ENCODE results near the gene GPRIN2.

GPRIN2 gene

DNA sequence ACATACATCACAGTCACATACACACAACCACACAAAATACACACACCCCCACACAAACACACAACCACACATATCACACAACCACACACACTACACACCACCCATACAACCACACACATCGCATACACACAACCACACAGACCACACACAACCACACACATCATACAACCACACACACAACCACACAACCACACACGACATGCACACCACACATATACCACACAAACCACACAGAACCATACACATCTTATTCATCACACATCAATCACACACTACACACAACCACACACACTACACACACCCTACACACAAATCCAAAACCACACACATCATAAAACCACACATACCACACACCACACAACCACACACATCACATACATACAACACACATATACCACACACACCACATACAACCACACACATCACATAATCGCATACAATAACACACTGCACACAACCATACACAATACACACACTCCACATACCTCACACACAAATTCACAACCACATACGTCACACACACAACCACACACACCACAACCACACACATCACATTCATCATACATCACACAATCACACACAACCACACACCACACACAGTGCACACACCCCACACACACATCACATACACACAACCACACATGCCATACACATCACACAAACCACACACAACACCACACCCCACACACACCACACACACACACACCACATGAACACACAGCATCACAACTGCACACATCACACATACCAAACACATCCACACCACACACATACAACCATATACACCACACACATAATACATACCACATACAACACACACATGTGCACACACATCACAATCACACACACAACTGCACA is 30.4 kb downstream of the GPRIN2 start:
- Histone ChIP-seq H3K4me3 (ENCODE audit: insufficient read depth, low read depth, low read length) (no peak overlapping the region), H3K27ac (ENCODE audit: insufficient read depth, low read depth, low read length, poor library complexity, severe bottlenecking) (no peak overlapping the region), H3K9me3 (ENCODE audit: control insufficient read depth, low read length) (no peaks in the 10 kb centered on the region), H3K4me1 (ENCODE audit: control insufficient read depth, insufficient read depth, low read length) (no peaks in the 10 kb centered on the region), H3K36me3 (ENCODE audit: control insufficient read depth, insufficient read depth, low read length) (no peaks in the 10 kb centered on the region), H3K27me3 (ENCODE audit: control insufficient read depth, insufficient read depth, low read length, poor library complexity, severe bottlenecking) (no peaks in the 10 kb centered on the region)
- WGBS, 2 experiments = 87 to 89% methylated on average over 4 of the region's 4 CpGs

DNA sequence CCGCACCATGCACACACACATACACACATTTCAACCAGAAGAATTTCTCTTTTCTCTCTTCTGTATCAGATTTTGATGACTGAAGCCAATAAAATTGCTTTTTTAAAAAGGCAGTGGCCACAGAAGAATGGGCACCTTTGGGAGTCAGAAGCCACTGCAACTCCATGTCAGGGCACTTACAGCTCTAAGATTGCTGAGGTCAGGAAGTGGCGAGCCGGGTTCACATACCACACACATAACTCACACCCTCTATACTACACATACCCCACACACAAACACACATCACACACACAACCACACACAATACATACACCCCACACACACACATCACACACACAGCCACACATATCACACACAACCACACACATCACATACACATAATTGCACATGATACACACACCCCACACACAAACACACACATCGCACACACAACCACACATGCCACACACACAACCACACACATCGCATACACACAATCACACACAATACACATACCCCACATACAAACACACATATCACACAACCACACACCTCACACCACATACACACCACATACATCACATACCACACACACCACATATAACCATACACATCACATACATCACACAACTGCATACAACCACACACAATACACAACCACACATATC is 31.2 kb downstream of the GPRIN2 start:
- 86 to 91% methylated on average over 5 of the region's 5 CpGs for WGBS, 2 experiments
- Histone ChIP-seq H3K4me3 (ENCODE audit: insufficient read depth, low read depth, low read length) (no peak overlapping the region), H3K4me1 (ENCODE audit: control insufficient read depth, insufficient read depth, low read length) (no peaks in the 10 kb centered on the region), H3K9me3 (ENCODE audit: control insufficient read depth, low read length) (no peaks in the 10 kb centered on the region), H3K36me3 (ENCODE audit: control insufficient read depth, insufficient read depth, low read length) (no peaks in the 10 kb centered on the region), H3K27me3 (ENCODE audit: control insufficient read depth, insufficient read depth, low read length, poor library complexity, severe bottlenecking) (no peaks in the 10 kb centered on the region), H3K27ac (ENCODE audit: insufficient read depth, low read depth, low read length, poor library complexity, severe bottlenecking) (no peak overlapping the region)

DNA sequence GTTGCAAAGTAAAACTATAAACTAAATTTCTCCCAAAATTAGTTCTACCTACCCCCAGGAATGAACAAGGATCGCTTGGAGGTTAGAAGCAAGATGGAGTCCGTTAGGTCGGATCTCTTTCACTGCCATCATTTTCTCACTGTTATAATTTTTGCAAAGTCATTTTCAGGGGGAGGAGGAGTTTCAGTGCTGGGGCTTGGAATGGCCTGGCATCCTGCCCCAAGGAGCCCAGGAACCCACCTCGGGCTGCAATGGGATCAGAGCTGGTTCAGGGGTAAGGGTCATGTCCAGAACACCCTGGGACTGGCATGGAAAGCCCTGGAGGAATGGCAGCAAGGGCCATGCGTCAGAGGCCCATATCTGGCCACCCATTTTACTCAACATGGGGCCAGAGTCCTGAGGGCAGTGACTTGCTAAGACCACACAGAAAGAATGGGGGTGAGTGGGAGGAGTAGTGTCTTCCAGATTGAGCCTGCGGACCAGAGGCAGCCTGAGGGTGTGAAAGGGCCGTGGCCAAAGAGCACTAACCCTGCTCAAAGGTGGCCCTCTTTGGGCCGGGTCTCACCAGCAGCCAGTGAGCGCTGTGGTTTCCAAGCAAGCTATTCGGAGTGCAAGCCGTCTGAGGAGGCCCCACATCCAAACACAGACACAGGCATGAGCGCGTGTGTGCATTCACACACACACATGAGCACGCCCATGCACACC is 31.8 kb downstream of the GPRIN2 start:
- Histone ChIP-seq H3K27me3 (ENCODE audit: control insufficient read depth, insufficient read depth, low read length, poor library complexity, severe bottlenecking) (no peaks in the 10 kb centered on the region), H3K4me3 (ENCODE audit: insufficient read depth, low read depth, low read length) (no peak overlapping the region), H3K36me3 (ENCODE audit: control insufficient read depth, insufficient read depth, low read length) (no peaks in the 10 kb centered on the region), H3K4me1 (ENCODE audit: control insufficient read depth, insufficient read depth, low read length) (no peaks in the 10 kb centered on the region), H3K9me3 (ENCODE audit: control insufficient read depth, low read length) (no peaks in the 10 kb centered on the region), H3K27ac (ENCODE audit: insufficient read depth, low read depth, low read length, poor library complexity, severe bottlenecking) (no peak overlapping the region)
- 89 to 90% methylated on average over 14 of the region's 14 CpGs for WGBS, 2 experiments

DNA sequence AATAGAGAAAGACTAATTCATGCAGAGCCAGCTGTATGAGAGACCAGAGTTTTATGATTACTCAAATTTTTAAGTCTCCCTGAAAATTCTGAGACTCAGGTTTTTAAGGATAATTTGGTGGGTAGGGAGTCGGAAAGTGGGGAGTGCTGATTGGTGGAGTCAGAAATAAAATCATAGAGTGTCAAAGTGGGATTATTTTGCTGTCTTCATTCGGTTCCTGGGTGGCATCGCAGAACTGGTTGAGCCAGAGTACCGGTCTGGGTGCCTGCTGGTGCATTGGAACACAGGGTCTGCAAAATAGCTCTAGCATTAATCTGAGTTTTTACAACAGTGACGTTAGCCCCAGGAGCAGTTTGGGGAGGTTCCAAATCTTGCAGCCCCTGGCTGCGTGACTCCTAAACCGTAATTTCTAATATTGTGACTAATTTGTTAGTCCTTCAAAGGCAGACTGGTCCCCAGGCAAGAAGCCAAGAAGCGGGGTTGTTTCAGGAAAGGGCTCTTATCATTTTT is 32.4 kb downstream of the GPRIN2 start:
- Histone ChIP-seq H3K9me3 (ENCODE audit: control insufficient read depth, low read length) (no peaks in the 10 kb centered on the region), H3K27me3 (ENCODE audit: control insufficient read depth, insufficient read depth, low read length, poor library complexity, severe bottlenecking) (no peaks in the 10 kb centered on the region), H3K36me3 (ENCODE audit: control insufficient read depth, insufficient read depth, low read length) (no peaks in the 10 kb centered on the region), H3K4me3 (ENCODE audit: insufficient read depth, low read depth, low read length) (no peak overlapping the region), H3K4me1 (ENCODE audit: control insufficient read depth, insufficient read depth, low read length) (no peaks in the 10 kb centered on the region), H3K27ac (ENCODE audit: insufficient read depth, low read depth, low read length, poor library complexity, severe bottlenecking) (no peak overlapping the region)
- WGBS, 2 experiments = 92 to 93% methylated on average over 8 of the region's 8 CpGs

DNA sequence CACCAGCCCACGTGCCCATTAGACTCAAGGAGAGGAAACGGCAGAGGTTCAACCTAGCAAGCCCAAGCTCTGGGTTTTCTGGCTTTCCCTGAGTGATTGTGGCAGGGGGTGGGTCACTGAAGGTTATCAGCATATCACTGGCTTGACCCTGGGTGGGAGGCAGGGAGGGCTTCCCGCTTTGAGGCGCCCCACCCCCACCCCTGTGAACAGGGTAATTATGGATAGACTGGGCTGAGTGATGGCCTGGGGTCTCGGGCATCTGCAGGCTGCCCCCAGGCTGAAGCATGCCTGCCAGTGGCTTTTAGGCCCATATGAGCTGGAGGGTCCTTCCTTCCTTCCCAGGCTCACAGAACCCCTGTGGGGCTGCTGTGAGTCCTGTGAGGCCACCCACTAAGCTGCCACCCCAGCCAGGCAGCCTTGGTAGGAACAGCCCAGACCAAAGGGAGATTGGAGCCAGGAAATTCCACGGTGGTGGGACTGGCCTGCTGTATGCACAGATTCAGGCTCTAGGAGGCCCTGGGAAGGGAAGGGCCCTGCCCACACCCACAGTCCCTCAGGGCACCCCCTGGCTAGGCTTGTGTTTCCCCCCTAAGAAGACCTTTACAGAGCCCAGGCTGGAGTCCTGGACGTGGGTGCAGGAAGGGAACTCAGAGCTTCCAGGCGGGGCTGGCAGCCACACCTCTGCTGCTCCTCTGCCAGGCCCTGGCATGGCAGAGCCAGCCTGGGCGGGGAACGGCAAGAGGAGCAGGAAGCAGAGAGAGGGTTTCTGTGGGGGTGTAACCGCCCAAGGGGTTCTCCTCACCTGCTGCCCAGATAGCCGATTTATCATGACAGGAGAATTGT is 33.1 kb downstream of the GPRIN2 start:
- Histone ChIP-seq H3K27me3 (ENCODE audit: control insufficient read depth, insufficient read depth, low read length, poor library complexity, severe bottlenecking) (no peaks in the 10 kb centered on the region), H3K4me3 (ENCODE audit: insufficient read depth, low read depth, low read length) (no peak overlapping the region), H3K36me3 (ENCODE audit: control insufficient read depth, insufficient read depth, low read length) (no peaks in the 10 kb centered on the region), H3K27ac (ENCODE audit: insufficient read depth, low read depth, low read length, poor library complexity, severe bottlenecking) (no peak overlapping the region), H3K4me1 (ENCODE audit: control insufficient read depth, insufficient read depth, low read length) (no peaks in the 10 kb centered on the region), H3K9me3 (ENCODE audit: control insufficient read depth, low read length) (no peaks in the 10 kb centered on the region)
- WGBS, 2 experiments = 78% methylated on average over 12 of the region's 12 CpGs

DNA sequence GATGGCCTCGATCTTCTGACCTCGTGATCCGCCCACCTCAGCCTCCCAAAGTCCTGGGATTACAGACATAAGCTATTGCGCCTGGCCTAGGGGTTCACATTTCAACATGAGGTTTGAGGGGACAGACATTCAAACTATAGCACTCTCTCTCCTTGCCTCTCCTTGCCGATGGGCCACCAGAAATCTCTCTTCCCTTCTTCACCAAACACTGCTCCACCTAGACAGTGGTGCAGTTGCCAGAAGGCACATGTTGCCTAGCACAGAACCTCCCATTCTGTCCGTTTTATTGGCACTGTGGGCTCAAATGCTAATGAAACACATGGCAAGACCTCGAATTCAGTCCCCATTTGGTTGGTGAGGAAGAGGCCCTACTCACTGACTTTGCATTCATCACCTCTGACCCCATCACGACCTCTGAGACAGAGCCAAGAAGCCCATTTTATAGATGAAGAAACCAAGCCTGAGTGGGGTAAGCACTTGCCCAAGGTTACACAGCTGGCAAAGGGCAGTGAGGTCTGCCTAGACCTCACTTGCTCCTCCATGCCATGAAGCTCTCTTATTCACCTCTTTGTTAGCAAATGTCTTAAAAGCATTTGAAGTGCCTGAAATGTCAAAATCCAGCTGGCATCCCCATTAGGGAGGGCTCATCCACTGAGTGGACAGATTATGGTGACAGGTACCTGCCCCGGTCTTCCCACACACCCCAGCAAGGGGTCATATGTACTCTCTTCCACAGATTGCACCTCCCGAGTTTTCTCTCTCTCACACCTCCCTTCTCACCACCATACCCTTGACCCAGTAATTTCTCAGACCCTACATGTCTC is 34.0 kb downstream of the GPRIN2 start:
- H3K27ac ChIP-seq (ENCODE audit: insufficient read depth, low read depth, low read length, poor library complexity, severe bottlenecking) = no peak overlapping the region
- no peaks in the 10 kb centered on the region for H3K9me3 ChIP-seq (ENCODE audit: control insufficient read depth, low read length)
- H3K4me3 ChIP-seq (ENCODE audit: insufficient read depth, low read depth, low read length) = no peak overlapping the region
- no peaks in the 10 kb centered on the region for H3K36me3 ChIP-seq (ENCODE audit: control insufficient read depth, insufficient read depth, low read length)
- 91 to 93% methylated on average over 10 of the region's 10 CpGs for WGBS, 2 experiments
- H3K4me1 ChIP-seq (ENCODE audit: control insufficient read depth, insufficient read depth, low read length) = no peaks in the 10 kb centered on the region
- H3K27me3 ChIP-seq (ENCODE audit: control insufficient read depth, insufficient read depth, low read length, poor library complexity, severe bottlenecking) = no peaks in the 10 kb centered on the region

DNA sequence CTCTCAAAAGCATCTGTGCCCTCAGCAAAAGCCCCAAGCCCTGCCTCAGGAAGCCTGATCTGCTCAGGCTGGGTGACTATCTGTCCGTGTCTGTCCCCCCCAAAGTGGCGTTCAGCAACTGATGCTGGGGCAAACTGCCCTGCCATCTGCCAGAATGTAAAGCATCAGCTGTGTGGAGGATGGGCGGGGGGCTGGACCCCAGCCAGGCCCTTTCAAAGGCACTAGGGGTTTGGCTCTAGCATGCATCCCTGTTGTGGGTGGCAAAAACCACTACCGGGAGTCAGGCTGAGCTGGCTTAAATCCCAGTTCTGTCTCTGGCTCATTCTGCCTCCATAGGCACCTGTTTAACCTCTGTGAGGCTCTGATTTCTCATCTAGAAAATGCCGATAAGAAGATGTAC is 35.5 kb downstream of the GPRIN2 start:
- WGBS, 2 experiments = 88 to 92% methylated on average over 5 of the region's 5 CpGs
- no peaks in the 10 kb centered on the region for H3K27me3 ChIP-seq (ENCODE audit: control insufficient read depth, insufficient read depth, low read length, poor library complexity, severe bottlenecking)
- H3K4me3 ChIP-seq (ENCODE audit: insufficient read depth, low read depth, low read length) = no peak overlapping the region

DNA sequence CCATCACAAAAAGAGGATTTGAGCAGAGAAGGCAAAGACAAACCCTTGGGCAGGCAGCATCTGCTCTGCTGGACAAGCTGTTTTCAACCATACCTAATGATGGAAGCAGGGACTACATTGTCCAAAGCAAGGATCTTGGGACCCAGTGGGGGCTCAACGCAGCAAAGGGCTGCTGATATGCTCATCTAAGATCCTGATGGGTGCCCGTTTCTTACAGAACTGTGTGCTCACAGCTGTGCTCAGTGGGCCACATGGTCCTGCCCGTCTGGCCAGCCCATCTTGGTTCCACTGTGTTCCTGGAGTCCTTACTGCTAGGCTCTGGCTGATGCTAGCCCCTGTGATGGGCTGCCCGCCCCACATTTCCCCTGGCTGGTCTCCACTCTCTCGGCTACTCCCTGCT is 36.1 kb downstream of the GPRIN2 start:
- 91 to 93% methylated on average over 5 of the region's 5 CpGs for WGBS, 2 experiments
- Histone ChIP-seq H3K36me3 (ENCODE audit: control insufficient read depth, insufficient read depth, low read length) (no peaks in the 10 kb centered on the region), H3K27me3 (ENCODE audit: control insufficient read depth, insufficient read depth, low read length, poor library complexity, severe bottlenecking) (no peaks in the 10 kb centered on the region), H3K9me3 (ENCODE audit: control insufficient read depth, low read length) (no peaks in the 10 kb centered on the region), H3K4me1 (ENCODE audit: control insufficient read depth, insufficient read depth, low read length) (no peaks in the 10 kb centered on the region), H3K27ac (ENCODE audit: insufficient read depth, low read depth, low read length, poor library complexity, severe bottlenecking) (no peak overlapping the region), H3K4me3 (ENCODE audit: insufficient read depth, low read depth, low read length) (no peak overlapping the region)

More for the DNA sequence above, 35.5 kb downstream of the GPRIN2 start:
- H3K36me3 ChIP-seq (ENCODE audit: control insufficient read depth, insufficient read depth, low read length) = no peaks in the 10 kb centered on the region
- no peaks in the 10 kb centered on the region for H3K4me1 ChIP-seq (ENCODE audit: control insufficient read depth, insufficient read depth, low read length)
- no peak overlapping the region for H3K27ac ChIP-seq (ENCODE audit: insufficient read depth, low read depth, low read length, poor library complexity, severe bottlenecking)
- no peaks in the 10 kb centered on the region for H3K9me3 ChIP-seq (ENCODE audit: control insufficient read depth, low read length)

DNA sequence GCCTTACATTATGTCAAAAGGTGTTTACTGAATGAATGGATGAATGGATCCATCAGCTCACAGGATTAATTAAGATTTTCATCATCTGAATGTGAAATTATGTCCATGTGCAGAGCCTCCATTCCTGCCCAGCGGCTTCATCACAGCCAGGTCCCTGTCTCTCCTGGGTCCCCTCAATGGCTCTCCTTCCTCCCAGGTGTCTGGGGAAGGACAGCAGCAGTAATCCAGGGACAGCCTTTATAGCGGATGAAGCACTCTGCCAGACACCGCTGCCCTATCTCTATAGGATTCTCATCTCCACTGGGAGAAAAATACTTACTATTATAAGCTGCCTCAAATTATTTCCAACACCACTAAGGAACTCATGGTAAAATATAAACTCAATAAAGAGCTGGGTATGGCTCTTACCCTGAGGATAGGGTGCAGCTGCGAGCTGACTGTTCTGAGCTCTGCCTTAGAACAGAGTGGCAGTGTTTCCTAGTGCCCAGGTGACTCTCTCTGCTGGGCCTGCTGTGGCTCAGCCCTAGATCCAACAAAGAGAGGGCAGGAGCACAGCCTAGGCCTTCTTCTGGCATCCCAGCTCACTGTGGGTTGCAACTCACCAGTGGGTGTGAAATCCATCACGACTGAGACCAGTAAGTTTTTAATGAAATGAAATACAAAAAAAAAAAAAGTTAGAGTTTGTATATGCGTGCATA is 38.3 kb downstream of the GPRIN2 start:
- H3K9me3 ChIP-seq (ENCODE audit: control insufficient read depth, low read length) = no peaks in the 10 kb centered on the region
- H3K27me3 ChIP-seq (ENCODE audit: control insufficient read depth, insufficient read depth, low read length, poor library complexity, severe bottlenecking) = no peaks in the 10 kb centered on the region
- no peaks in the 10 kb centered on the region for H3K4me1 ChIP-seq (ENCODE audit: control insufficient read depth, insufficient read depth, low read length)
- 93% methylated on average over 6 of the region's 6 CpGs for WGBS, 2 experiments
- no peak overlapping the region for H3K27ac ChIP-seq (ENCODE audit: insufficient read depth, low read depth, low read length, poor library complexity, severe bottlenecking)
- no peaks in the 10 kb centered on the region for H3K36me3 ChIP-seq (ENCODE audit: control insufficient read depth, insufficient read depth, low read length)
- H3K4me3 ChIP-seq (ENCODE audit: insufficient read depth, low read depth, low read length) = no peak overlapping the region
